Measurements from ENCODE around the gene CKAP2L. TPM values are rescaled to one million over a fixed set of nuclear protein-coding genes. Genes with fewer than 3 reads are reported as not detected.

Gene CKAP2L
- total RNA-seq, 1 experiment from 2014 or later, result 20.7 TPM

GRCh38 chr2:112757265-112757664, 7.1 kb downstream of the CKAP2L start:
- intact Hi-C loops (cut with micrococcal nuclease), result no loop called here
- ChIA-PET CTCF (no interaction called here), POLR2A (ENCODE audit: unreplicated experiment) (no interaction called here)
- DNase-seq (no peak), ATAC-seq (no peak)
- Histone ChIP-seq H2AFZ (ENCODE audit: low read length) (no peak overlapping the region), H3K9me3 (ENCODE audit: low read length) (no peaks in the 10 kb centered on the region), H3K4me3 (ENCODE audit: low read length) (no peak overlapping the region), H3K27ac (ENCODE audit: low read length) (no peak overlapping the region), H3K79me2 (ENCODE audit: low read length) (peaks cover 76% of the 10 kb centered on the region), H3K9me2 (replicated peaks; ENCODE audit: low read length) (no peaks in the 10 kb centered on the region), H4K20me1 (ENCODE audit: low read length) (no peaks in the 10 kb centered on the region), H3K4me1 (ENCODE audit: insufficient read depth, low read length) (peaks cover 8% of the 10 kb centered on the region), H3K4me2 (ENCODE audit: low read length) (no peak overlapping the region), H3K36me3 (ENCODE audit: low read depth, low read length) (peaks cover 87% of the 10 kb centered on the region), H3K27me3 (ENCODE audit: low read length) (no peaks in the 10 kb centered on the region), H3K9ac (ENCODE audit: low read length) (no peak overlapping the region), H3F3A (ENCODE audit: low read length, unreplicated experiment) (no peaks in the 10 kb centered on the region)
- no TSS peak for BruUV-seq (replicated peaks)
- no peak for TF ChIP-seq CTCF (conservative IDR thresholded peaks at IDR 0.05; ENCODE audit: low read depth, low read length)
- TF ChIP-seq EZH2phosphoT487 (IDR thresholded peaks at IDR 0.05; ENCODE audit: borderline replicate concordance, low read length), result no peak
- TF ChIP-seq EZH2 (IDR thresholded peaks at IDR 0.05; ENCODE audit: low read length, unreplicated experiment), result no peak

GRCh38 chr2:112756207-112756606, 8.2 kb downstream of the CKAP2L start:
- no peaks in the 10 kb centered on the region; the same call in 1 of the 2 replicates for H3K4me1 ChIP-seq (ENCODE audit: insufficient read depth, low read length)
- DNase-seq, result no peak
- BruUV-seq (replicated peaks), result TSS peak; percentile 20
- no peaks in the 10 kb centered on the region for H4K20me1 ChIP-seq (ENCODE audit: low read length)
- H3K79me2 ChIP-seq (ENCODE audit: low read length), result peaks cover 66% of the 10 kb centered on the region
- intact Hi-C loops (cut with micrococcal nuclease), result no loop called here
- peaks cover 82% of the 10 kb centered on the region for H3K36me3 ChIP-seq (ENCODE audit: low read depth, low read length)
- no peaks in the 10 kb centered on the region for H3F3A ChIP-seq (ENCODE audit: low read length, unreplicated experiment)
- ATAC-seq, result no peak
- no peak overlapping the region for H3K4me2 ChIP-seq (ENCODE audit: low read length)
- no peaks in the 10 kb centered on the region for H3K9me2 ChIP-seq (replicated peaks; ENCODE audit: low read length)
- no peaks in the 10 kb centered on the region for H3K9me3 ChIP-seq (ENCODE audit: low read length)
- H3K27ac ChIP-seq (ENCODE audit: low read length), result no peak overlapping the region
- ChIA-PET POLR2A (ENCODE audit: unreplicated experiment) (no interaction called here), CTCF (no interaction called here)
- no peaks in the 10 kb centered on the region for H3K27me3 ChIP-seq (ENCODE audit: low read length)
- H3K4me3 ChIP-seq (ENCODE audit: low read length), result no peak overlapping the region
- no peak overlapping the region for H3K9ac ChIP-seq (ENCODE audit: low read length)
- no peak for TF ChIP-seq CTCF (conservative IDR thresholded peaks at IDR 0.05; ENCODE audit: low read depth, low read length)
- TF ChIP-seq EZH2 (IDR thresholded peaks at IDR 0.05; ENCODE audit: low read length, unreplicated experiment), result no peak
- no peak overlapping the region for H2AFZ ChIP-seq (ENCODE audit: low read length)

- Histone ChIP-seq H4K20me1 (ENCODE audit: low read length) (no peaks in the 10 kb centered on the region), H3K4me2 (ENCODE audit: low read length) (no peak overlapping the region), H3K9ac (ENCODE audit: low read length) (no peak overlapping the region), H3K9me2 (replicated peaks; ENCODE audit: low read length) (no peaks in the 10 kb centered on the region), H3K4me1 (ENCODE audit: insufficient read depth, low read length) (no peaks in the 10 kb centered on the region), H3K9me3 (ENCODE audit: low read length) (no peaks in the 10 kb centered on the region), H3K36me3 (ENCODE audit: low read depth, low read length) (peaks cover 86% of the 10 kb centered on the region), H3K4me3 (ENCODE audit: low read length) (no peak overlapping the region), H2AFZ (ENCODE audit: low read length) (no peak overlapping the region), H3F3A (ENCODE audit: low read length, unreplicated experiment) (peaks cover under 1% of the 10 kb centered on the region), H3K79me2 (ENCODE audit: low read length) (peaks cover 60% of the 10 kb centered on the region), H3K27me3 (ENCODE audit: low read length) (no peaks in the 10 kb centered on the region), H3K27ac (ENCODE audit: low read length) (no peak overlapping the region)
- ChIA-PET POLR2A (ENCODE audit: unreplicated experiment) (no interaction called here), CTCF (no interaction called here)
- ATAC-seq (no peak), DNase-seq (no peak)
- no TSS peak for BruUV-seq (replicated peaks)
- intact Hi-C loops (cut with micrococcal nuclease), result no loop called here
- TF ChIP-seq EZH2 (IDR thresholded peaks at IDR 0.05; ENCODE audit: low read length, unreplicated experiment), result no peak
- no peak for TF ChIP-seq EZH2phosphoT487 (IDR thresholded peaks at IDR 0.05; ENCODE audit: borderline replicate concordance, low read length)
- no peak for TF ChIP-seq CTCF (conservative IDR thresholded peaks at IDR 0.05; ENCODE audit: low read depth, low read length)
These were observed 9.0 kb downstream of the CKAP2L start for GRCh38 chr2:112755444-112755843.

All from PC-3 (cell line).